Measurements from ENCODE around the gene SMU1. TPM values are rescaled to one million over a fixed set of nuclear protein-coding genes. Genes with fewer than 3 reads are reported as not detected.

Gene SMU1
- total RNA-seq, 1 donor from 2014 or later: 30.1 TPM

GRCh38 chr9:33024966-33025571 is 51.4 kb downstream of the SMU1 start, which contains the start of gene DNAJA1:
Gene DNAJA1 (plus strand): TSS chr9:33025273. CDS start chr9:33026485, 1,212 bp downstream.
- H3K27me3 Mint-ChIP-seq (ENCODE audit: low read depth): no peaks in the 10 kb centered on the region
- H3K9me3 Mint-ChIP-seq: no peaks in the 10 kb centered on the region
- H3K27ac Mint-ChIP-seq (ENCODE audit: unreplicated experiment): peak within 1 kb of the TSS; percentile 98
- peak; percentile 90 for DNase-seq (ENCODE audit: low read depth, low spot score)
- peak within 1 kb of the TSS; percentile 98 for H3K4me3 Mint-ChIP-seq
- H3K36me3 Mint-ChIP-seq (ENCODE audit: low read depth): peaks cover 6% of the 10 kb centered on the region
- H3K4me1 Mint-ChIP-seq: peaks cover 65% of the 10 kb centered on the region
- TF ChIP-seq CTCF (conservative IDR thresholded peaks at IDR 0.05): no peak

GRCh38 chr9:33024126-33024965 is 52.1 kb downstream of the SMU1 start:
- Mint-ChIP-seq H3K9me3 (no peaks in the 10 kb centered on the region), H3K27ac (ENCODE audit: unreplicated experiment) (peak overlapping the region; percentile 98), H3K36me3 (ENCODE audit: low read depth) (peaks cover 3% of the 10 kb centered on the region), H3K4me1 (peaks cover 59% of the 10 kb centered on the region), H3K27me3 (ENCODE audit: low read depth) (no peaks in the 10 kb centered on the region), H3K4me3 (peak overlapping the region; percentile 98)
- TF ChIP-seq CTCF (conservative IDR thresholded peaks at IDR 0.05): no peak
- no peak for DNase-seq (ENCODE audit: low read depth, low spot score)

GRCh38 chr9:33023661-33024060 is 52.8 kb downstream of the SMU1 start:
- TF ChIP-seq CTCF (conservative IDR thresholded peaks at IDR 0.05): no peak
- no peaks in the 10 kb centered on the region for H3K27me3 Mint-ChIP-seq (ENCODE audit: low read depth)
- no peak for DNase-seq (ENCODE audit: low read depth, low spot score)
- H3K4me3 Mint-ChIP-seq: peak overlapping the region; percentile 98
- H3K36me3 Mint-ChIP-seq (ENCODE audit: low read depth): peaks cover 3% of the 10 kb centered on the region
- H3K27ac Mint-ChIP-seq (ENCODE audit: unreplicated experiment): peak overlapping the region; percentile 98
- H3K9me3 Mint-ChIP-seq: no peaks in the 10 kb centered on the region
- peaks cover 54% of the 10 kb centered on the region for H3K4me1 Mint-ChIP-seq

- no peak for TF ChIP-seq CTCF (conservative IDR thresholded peaks at IDR 0.05)
- H3K4me3 Mint-ChIP-seq: peak overlapping the region; percentile 98
- no peak overlapping the region for H3K27ac Mint-ChIP-seq (ENCODE audit: unreplicated experiment)
These were observed 53.7 kb downstream of the SMU1 start for GRCh38 chr9:33022755-33023154.

GRCh38 chr9:33022303-33022702 is 54.2 kb downstream of the SMU1 start:
- Mint-ChIP-seq H3K9me3 (no peaks in the 10 kb centered on the region), H3K36me3 (ENCODE audit: low read depth) (peaks cover 3% of the 10 kb centered on the region), H3K4me1 (peaks cover 44% of the 10 kb centered on the region), H3K27me3 (ENCODE audit: low read depth) (no peaks in the 10 kb centered on the region), H3K4me3 (peak overlapping the region; percentile 98), H3K27ac (ENCODE audit: unreplicated experiment) (no peak overlapping the region)
- no peak for DNase-seq (ENCODE audit: low read depth, low spot score)
- TF ChIP-seq CTCF (conservative IDR thresholded peaks at IDR 0.05): no peak

More at GRCh38 chr9:33022755-33023154, 53.7 kb downstream of the SMU1 start:
- Mint-ChIP-seq H3K36me3 (ENCODE audit: low read depth) (peaks cover 3% of the 10 kb centered on the region), H3K9me3 (no peaks in the 10 kb centered on the region), H3K27me3 (ENCODE audit: low read depth) (no peaks in the 10 kb centered on the region), H3K4me1 (peaks cover 45% of the 10 kb centered on the region)
- DNase-seq (ENCODE audit: low read depth, low spot score): no peak

All from neural crest cell (in vitro differentiated cells).